PC-9 (cell line): ENCODE data around the gene ACAD8. TPM values are rescaled to one million over a fixed set of nuclear protein-coding genes. Genes with fewer than 3 reads are reported as not detected.

Experiments
- BruUV-seq: library from RNA; stranded (reverse); fragments of 400-500 nt; replicated peaks from 2 replicates; lab custom pipeline; 2021; lab: Mats Ljungman, UMichigan
- CTCF ChIA-PET: fragments of 300-600 bp; sonication (Branson Sonifier 250); formaldehyde crosslinking; loops from one replicate; lab custom pipeline; 2022; ENCODE audit warnings: antibody characterized with exemption; lab: Charles Lee
- POLR2A ChIA-PET: fragments of 300-600 bp; sonication (Branson Sonifier 250); formaldehyde crosslinking; loops from one replicate; lab custom pipeline; 2022; ENCODE audit warnings: antibody characterized with exemption; ENCODE audit not compliant: unreplicated experiment; lab: Charles Lee
- DNase-seq, 2 experiments: peaks; one replicate each; pipeline versions ENCODE4 v3.0.0 to v3.0.0-alpha.2; 2015 to 2022; ENCODE audit warnings: mixed read lengths in 1 of 2
- H2AFZ ChIP-seq: fragments of 200-600 bp; sonication (generic); 2 replicates; pipeline ENCODE4 v1.8.1; 2017; ENCODE audit warnings: antibody characterized with exemption
- H3F3A ChIP-seq: fragments of 200-600 bp; sonication (generic); 2 replicates; pipeline ENCODE4 v1.8.1; 2017; ENCODE audit warnings: antibody characterized with exemption, mild to moderate bottlenecking, low read depth; ENCODE audit not compliant: insufficient read depth
- H3K27ac ChIP-seq: fragments of 200-600 bp; sonication (generic); 2 replicates; pipeline ENCODE4 v1.6.1; 2016; ENCODE audit warnings: mixed run types
- H3K27me3 ChIP-seq: fragments of 200-600 bp; sonication (generic); 2 replicates; pipeline ENCODE4 v1.6.1; 2016; ENCODE audit warnings: low read depth, mixed run types; ENCODE audit not compliant: insufficient read depth
- H3K36me3 ChIP-seq: fragments of 200-600 bp; sonication (generic); 2 replicates; pipeline ENCODE4 v1.6.1; 2016; ENCODE audit warnings: low read depth, mixed run types
- H3K4me1 ChIP-seq: fragments of 200-600 bp; sonication (generic); replicated peaks from 2 replicates; pipeline ENCODE4 v1.6.1; 2016; ENCODE audit warnings: mixed run types; ENCODE audit not compliant: insufficient read depth
- H3K4me2 ChIP-seq: fragments of 200-600 bp; sonication (generic); 2 replicates; pipeline ENCODE4 v1.6.1; 2017; ENCODE audit warnings: mixed run types
- H3K4me3 ChIP-seq: fragments of 200-600 bp; sonication (generic); 2 replicates; pipeline ENCODE4 v1.6.1; 2016; ENCODE audit warnings: mixed run types
- H3K79me2 ChIP-seq: fragments of 200-600 bp; sonication (generic); 2 replicates; pipeline ENCODE4 v1.6.1; 2017; ENCODE audit warnings: low read depth, mixed run types
- H3K9me2 ChIP-seq: fragments of 200-600 bp; sonication (generic); 2 replicates; pipeline ENCODE4 v1.8.1; 2017; ENCODE audit warnings: mild to moderate bottlenecking; ENCODE audit not compliant: insufficient read depth
- H3K9me3 ChIP-seq: fragments of 200-600 bp; sonication (generic); 2 replicates; pipeline ENCODE4 v1.8.1; 2016; ENCODE audit warnings: low read depth; ENCODE audit not compliant: insufficient read depth
- H4K20me1 ChIP-seq: fragments of 200-600 bp; sonication (generic); 2 replicates; pipeline ENCODE4 v1.8.1; 2017; ENCODE audit not compliant: insufficient read depth
- CTCF ChIP-seq: fragments of 200-600 bp; sonication (generic); conservative IDR thresholded peaks from 2 replicates; pipeline ENCODE4 v1.6.1; 2017; ENCODE audit warnings: mixed run types, antibody characterized with exemption, mild to moderate bottlenecking, moderate library complexity
- EZH2 ChIP-seq: fragments of 200-600 bp; sonication (generic); IDR thresholded peaks from 2 replicates; pipeline ENCODE4 v1.8.0; 2017; ENCODE audit warnings: antibody characterized with exemption, low read depth
- intact Hi-C: fragments of 100-400 bp; cut with micrococcal nuclease; formaldehyde crosslinking; loops from one replicate; pipeline ENCODE4 v1.10.0; 2022; ENCODE audit not compliant: unreplicated experiment
- total RNA-seq: library from RNA; stranded (reverse); gene quantifications from 2 replicates; pipeline ENCODE4 v1.2.3, GENCODE V29; 2021

ACAD8 gene
- total RNA-seq, 1 experiment from 2014 or later: 16.1 TPM

- intact Hi-C loops: no loop called here
- H3K9me3 ChIP-seq: no peaks in the 10 kb centered on the region
- H3K4me2 ChIP-seq: no peak overlapping the region
- no TSS peak for BruUV-seq
- TF ChIP-seq CTCF: no peak
- no peak for TF ChIP-seq EZH2
- peaks cover 9% of the 10 kb centered on the region; the same call in 1 of the 2 replicates for H3F3A ChIP-seq
- no peaks in the 10 kb centered on the region for H3K27me3 ChIP-seq
- POLR2A ChIA-PET: no interaction called here
- H4K20me1 ChIP-seq: no peaks in the 10 kb centered on the region
- H3K27ac ChIP-seq: no peak overlapping the region
- no peak for DNase-seq
- peaks cover 8% of the 10 kb centered on the region for H3K4me1 ChIP-seq
- H3K9me2 ChIP-seq: no peaks in the 10 kb centered on the region
- no peak overlapping the region for H2AFZ ChIP-seq
- H3K79me2 ChIP-seq: no peaks in the 10 kb centered on the region
- CTCF ChIA-PET: interaction anchor here (0.7 kb wide), 1 partner anchor 19 kb away, joined by 4 read pairs; the partner anchor contains the start of gene ACAD8
- no peaks in the 10 kb centered on the region for H3K36me3 ChIP-seq
- H3K4me3 ChIP-seq: no peak overlapping the region
These were observed 19.3 kb downstream of the ACAD8 start for GRCh38 chr11:134272381-134273316.

GRCh38 chr11:134273317-134273712 lies 19.9 kb downstream of the ACAD8 start:
- CTCF ChIA-PET: interaction anchor here (0.7 kb wide), 1 partner anchor 20 kb away, joined by 4 read pairs; the partner anchor contains the start of gene ACAD8
- H3F3A ChIP-seq: peaks cover 2% of the 10 kb centered on the region; the same call in 1 of the 2 replicates

GRCh38 chr11:134275188-134275533 lies 21.8 kb downstream of the ACAD8 start:
- Histone ChIP-seq H2AFZ (no peak overlapping the region), H3K27ac (no peak overlapping the region), H4K20me1 (no peaks in the 10 kb centered on the region), H3K4me3 (no peak overlapping the region), H3F3A (no peaks in the 10 kb centered on the region), H3K4me2 (no peak overlapping the region), H3K36me3 (no peaks in the 10 kb centered on the region), H3K4me1 (no peaks in the 10 kb centered on the region), H3K27me3 (no peaks in the 10 kb centered on the region), H3K9me3 (no peaks in the 10 kb centered on the region), H3K9me2 (no peaks in the 10 kb centered on the region), H3K79me2 (no peaks in the 10 kb centered on the region)
- TF ChIP-seq EZH2: no peak
- no peak for TF ChIP-seq CTCF
- intact Hi-C loops: no loop called here
- POLR2A ChIA-PET: no interaction called here
- no TSS peak for BruUV-seq
- CTCF ChIA-PET: no interaction called here
- DNase-seq: no peak

More at GRCh38 chr11:134273317-134273712, 19.9 kb downstream of the ACAD8 start:
- intact Hi-C loops: no loop called here
- Histone ChIP-seq H3K79me2 (no peaks in the 10 kb centered on the region), H4K20me1 (no peaks in the 10 kb centered on the region), H3K4me1 (peaks cover 1% of the 10 kb centered on the region; the same call in 1 of the 2 replicates), H3K9me2 (no peaks in the 10 kb centered on the region), H3K4me3 (no peak overlapping the region), H3K36me3 (no peaks in the 10 kb centered on the region), H3K27ac (no peak overlapping the region), H3K9me3 (no peaks in the 10 kb centered on the region), H2AFZ (no peak overlapping the region), H3K27me3 (no peaks in the 10 kb centered on the region), H3K4me2 (no peak overlapping the region)
- DNase-seq: no peak
- BruUV-seq: no TSS peak
- no peak for TF ChIP-seq EZH2
- TF ChIP-seq CTCF: no peak
- POLR2A ChIA-PET: interaction anchor here (0.6 kb wide), 1 partner anchor 49 kb away, joined by 10 read pairs; the partner anchor contains the start of gene VPS26B
